Neural progenitor cell (in vitro differentiated cells): ENCODE data around the gene GJA3. TPM values are rescaled to one million over a fixed set of nuclear protein-coding genes. Genes with fewer than 3 reads are reported as not detected.
A peak's percentile ranks its signal among the peaks of the same experiment; 100 is the strongest.

ENCODE experiments used
- DNase-seq: peaks from one replicate; pipeline ENCODE4 v3.0.0-alpha.2; 2016; ENCODE audit warnings: low spot score
- H2AFZ ChIP-seq: fragments of 200-600 bp; sonication (generic); replicated peaks from 2 replicates; pipeline ENCODE4 v1.6.1; 2016; ENCODE audit warnings: antibody characterized with exemption
- H3F3A ChIP-seq: fragments of 200-600 bp; sonication (generic); 2 replicates; pipeline ENCODE4 v1.6.1; 2016; ENCODE audit warnings: antibody characterized with exemption, low read depth
- H3K27ac ChIP-seq: fragments of 200-600 bp; sonication (generic); 2 replicates; pipeline ENCODE4 v1.5.1; 2016; ENCODE audit warnings: mild to moderate bottlenecking
- H3K27me3 ChIP-seq: fragments of 200-600 bp; sonication (generic); 2 replicates; pipeline ENCODE4 v1.6.1; 2016; ENCODE audit warnings: mild to moderate bottlenecking, moderate library complexity
- H3K36me3 ChIP-seq: fragments of 200-600 bp; sonication (generic); 2 replicates; pipeline ENCODE4 v1.5.1; 2016
- H3K4me1 ChIP-seq: fragments of 200-600 bp; sonication (generic); 2 replicates; pipeline ENCODE4 v1.6.1; 2016; ENCODE audit warnings: mixed run types
- H3K4me2 ChIP-seq: fragments of 200-600 bp; sonication (generic); 2 replicates; pipeline ENCODE4 v1.6.1; 2016
- H3K4me3 ChIP-seq: fragments of 200-600 bp; sonication (generic); 2 replicates; pipeline ENCODE4 v1.5.1; 2016
- H3K79me2 ChIP-seq: fragments of 200-600 bp; sonication (generic); 2 replicates; pipeline ENCODE4 v1.6.1; 2016; ENCODE audit warnings: low read depth
- H3K9ac ChIP-seq: fragments of 200-600 bp; sonication (generic); 2 replicates; pipeline ENCODE4 v1.6.1; 2016
- H3K9me3 ChIP-seq: fragments of 200-600 bp; sonication (generic); 2 replicates; pipeline ENCODE4 v1.5.1; 2016; ENCODE audit warnings: low read depth
- H4K20me1 ChIP-seq: fragments of 200-600 bp; sonication (generic); 2 replicates; pipeline ENCODE4 v1.6.1; 2016; ENCODE audit warnings: low read depth
- H3K27ac Mint-ChIP-seq: 3 replicates; pipeline ENCODE4 v1.8.0; 2021; ENCODE audit warnings: mixed read lengths
- H3K27me3 Mint-ChIP-seq: 2 replicates; pipeline ENCODE4 v1.8.0; 2022; ENCODE audit warnings: low read depth, mild to moderate bottlenecking, inconsistent platforms, moderate library complexity, mixed read lengths; ENCODE audit not compliant: insufficient read depth
- H3K36me3 Mint-ChIP-seq: 3 replicates; pipeline ENCODE4 v1.8.0; 2021; ENCODE audit warnings: mixed read lengths
- H3K4me1 Mint-ChIP-seq: 3 replicates; pipeline ENCODE4 v1.8.0; 2021; ENCODE audit warnings: mixed read lengths
- H3K4me3 Mint-ChIP-seq: 3 replicates; pipeline ENCODE4 v1.8.0; 2021; ENCODE audit warnings: mild to moderate bottlenecking, moderate library complexity, mixed read lengths
- H3K9me3 Mint-ChIP-seq: 3 replicates; pipeline ENCODE4 v1.8.0; 2020; ENCODE audit warnings: mixed read lengths
- CTCF ChIP-seq: fragments of 200-600 bp; sonication (generic); IDR thresholded peaks from 2 replicates; pipeline ENCODE4 v1.5.1; 2017; ENCODE audit warnings: antibody characterized with exemption, mild to moderate bottlenecking
- EZH2 ChIP-seq: fragments of 200-600 bp; sonication (generic); IDR thresholded peaks from 2 replicates; pipeline ENCODE4 v1.6.1; 2017; ENCODE audit warnings: antibody characterized with exemption, mild to moderate bottlenecking, moderate library complexity
- EZH2phosphoT487 ChIP-seq: fragments of 200-600 bp; sonication (generic); IDR thresholded peaks from 2 replicates; pipeline ENCODE4 v1.6.1; 2017; ENCODE audit warnings: antibody characterized with exemption
- total RNA-seq: library from RNA; depleted of rRNA; stranded (reverse); fragments of >200 nt; gene quantifications from 2 replicates; pipeline ENCODE4 v1.2.3, GENCODE V29; 2015; ENCODE audit warnings: low replicate concordance

The GJA3 gene
- total RNA-seq, 1 donor from 2014 or later: 0.17 TPM

GRCh38 chr13:20161951-20162300 is 1.1 kb upstream of the GJA3 start:
- Histone ChIP-seq H3K9ac (no peak overlapping the region), H3K4me3 (peak overlapping the region; percentile 61), H2AFZ (peak overlapping the region; percentile 90), H3F3A (peaks cover 36% of the 10 kb centered on the region), H3K79me2 (no peaks in the 10 kb centered on the region), H3K27me3 (peaks cover 74% of the 10 kb centered on the region), H3K4me2 (peak overlapping the region; percentile 96), H4K20me1 (peaks cover 5% of the 10 kb centered on the region), H3K27ac (no peak overlapping the region), H3K9me3 (no peaks in the 10 kb centered on the region), H3K36me3 (no peaks in the 10 kb centered on the region), H3K4me1 (peaks cover 14% of the 10 kb centered on the region)
- no peaks in the 10 kb centered on the region for H3K9me3 Mint-ChIP-seq
- H3K27ac Mint-ChIP-seq: no peak overlapping the region
- peak; percentile 54 for TF ChIP-seq EZH2
- TF ChIP-seq CTCF: no peak
- DNase-seq: peak; percentile 43
- H3K4me1 Mint-ChIP-seq: peaks cover 21% of the 10 kb centered on the region
- peak overlapping the region; percentile 81 for H3K4me3 Mint-ChIP-seq
- H3K27me3 Mint-ChIP-seq: peaks cover 50% of the 10 kb centered on the region
- no peaks in the 10 kb centered on the region for H3K36me3 Mint-ChIP-seq

- peak; percentile 53 for DNase-seq
- peaks cover 50% of the 10 kb centered on the region for H3K27me3 Mint-ChIP-seq
Observed at GRCh38 chr13:20161275-20161950, 561 bp upstream of the GJA3 start.

GRCh38 chr13:20159646-20160305 is 1.1 kb downstream of the GJA3 start:
- Histone ChIP-seq H3K27me3 (peaks cover 73% of the 10 kb centered on the region), H3F3A (peaks cover 47% of the 10 kb centered on the region), H3K4me3 (peak overlapping the region; percentile 61), H3K4me1 (peaks cover 18% of the 10 kb centered on the region), H3K9ac (no peak overlapping the region), H3K27ac (no peak overlapping the region), H4K20me1 (peaks cover 5% of the 10 kb centered on the region), H2AFZ (peak overlapping the region; percentile 90), H3K4me2 (peak overlapping the region; percentile 96), H3K79me2 (no peaks in the 10 kb centered on the region), H3K36me3 (no peaks in the 10 kb centered on the region), H3K9me3 (no peaks in the 10 kb centered on the region)
- peak; percentile 51 for DNase-seq
- peaks cover 53% of the 10 kb centered on the region for H3K27me3 Mint-ChIP-seq
- H3K27ac Mint-ChIP-seq: no peak overlapping the region
- peak overlapping the region; percentile 87 for H3K4me3 Mint-ChIP-seq
- H3K4me1 Mint-ChIP-seq: peaks cover 12% of the 10 kb centered on the region
- no peaks in the 10 kb centered on the region for H3K9me3 Mint-ChIP-seq
- H3K36me3 Mint-ChIP-seq: no peaks in the 10 kb centered on the region
- TF ChIP-seq EZH2 (peak; percentile 52), EZH2phosphoT487 (no peak), CTCF (no peak)

More at GRCh38 chr13:20161275-20161950, 561 bp upstream of the GJA3 start:
- Histone ChIP-seq H3K4me2 (peak overlapping the region; percentile 96), H3K4me1 (peaks cover 18% of the 10 kb centered on the region), H4K20me1 (peaks cover 5% of the 10 kb centered on the region), H3K79me2 (no peaks in the 10 kb centered on the region), H3K9ac (no peak overlapping the region), H3K27ac (no peak overlapping the region), H3K9me3 (no peaks in the 10 kb centered on the region), H3K27me3 (peaks cover 75% of the 10 kb centered on the region), H3F3A (peaks cover 41% of the 10 kb centered on the region), H3K4me3 (peak overlapping the region; percentile 61), H3K36me3 (no peaks in the 10 kb centered on the region), H2AFZ (peak overlapping the region; percentile 90)
- Mint-ChIP-seq H3K9me3 (no peaks in the 10 kb centered on the region), H3K4me3 (peak overlapping the region; percentile 81), H3K27ac (no peak overlapping the region), H3K36me3 (no peaks in the 10 kb centered on the region), H3K4me1 (peaks cover 21% of the 10 kb centered on the region)
- TF ChIP-seq CTCF: no peak
- peak; percentile 96 for TF ChIP-seq EZH2
- peak; percentile 97 for TF ChIP-seq EZH2phosphoT487
